ENCODE results near the gene CARD16.
"Not testable (repeated sequence)": the region's sequence is repeated elsewhere in the genome, so short reads cannot be mapped to it uniquely, and the experiment has no call there.

The CARD16 gene

DNA sequence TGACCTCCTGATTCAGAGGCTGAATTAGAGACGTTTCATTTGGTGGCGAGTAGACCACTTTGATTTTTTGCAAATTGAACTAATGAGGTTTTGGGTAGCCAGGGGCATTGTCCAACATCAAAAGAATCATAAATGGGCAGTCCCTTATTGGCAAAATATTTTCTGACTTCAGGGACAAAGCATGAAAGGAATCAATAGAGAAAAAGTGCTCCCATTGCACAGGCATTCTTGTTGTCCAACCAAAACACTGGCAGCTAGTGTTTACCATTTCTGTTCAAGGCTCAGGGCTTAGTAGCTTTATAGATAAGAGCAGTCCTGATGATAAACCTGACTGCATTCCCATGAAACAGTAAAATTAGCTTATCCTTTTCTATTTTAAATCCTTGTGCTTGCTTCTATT lies 6.4 kb upstream of the CARD16 start:
- no peak for DNase-seq (ENCODE audit: low spot score)

DNA sequence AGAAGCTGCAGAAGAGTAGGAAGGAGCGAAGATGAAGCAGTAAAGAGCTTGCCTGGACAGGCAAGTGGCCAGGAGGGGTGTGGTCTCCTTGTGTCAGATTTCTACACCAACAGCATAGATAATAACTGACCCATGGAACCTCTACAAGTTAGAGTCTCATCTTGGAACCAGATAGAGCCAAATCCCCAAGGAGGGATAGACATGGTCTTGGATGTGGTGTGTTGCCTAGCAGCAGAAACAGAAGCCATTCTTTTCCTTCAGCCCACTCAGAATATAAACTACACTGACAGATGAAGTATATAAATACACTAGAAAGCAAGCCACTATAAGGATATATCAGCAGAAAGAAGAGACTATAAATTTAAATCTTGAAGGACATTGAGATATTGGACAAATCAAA lies 4.3 kb upstream of the CARD16 start:
- no peak for DNase-seq (ENCODE audit: low spot score)

DNA sequence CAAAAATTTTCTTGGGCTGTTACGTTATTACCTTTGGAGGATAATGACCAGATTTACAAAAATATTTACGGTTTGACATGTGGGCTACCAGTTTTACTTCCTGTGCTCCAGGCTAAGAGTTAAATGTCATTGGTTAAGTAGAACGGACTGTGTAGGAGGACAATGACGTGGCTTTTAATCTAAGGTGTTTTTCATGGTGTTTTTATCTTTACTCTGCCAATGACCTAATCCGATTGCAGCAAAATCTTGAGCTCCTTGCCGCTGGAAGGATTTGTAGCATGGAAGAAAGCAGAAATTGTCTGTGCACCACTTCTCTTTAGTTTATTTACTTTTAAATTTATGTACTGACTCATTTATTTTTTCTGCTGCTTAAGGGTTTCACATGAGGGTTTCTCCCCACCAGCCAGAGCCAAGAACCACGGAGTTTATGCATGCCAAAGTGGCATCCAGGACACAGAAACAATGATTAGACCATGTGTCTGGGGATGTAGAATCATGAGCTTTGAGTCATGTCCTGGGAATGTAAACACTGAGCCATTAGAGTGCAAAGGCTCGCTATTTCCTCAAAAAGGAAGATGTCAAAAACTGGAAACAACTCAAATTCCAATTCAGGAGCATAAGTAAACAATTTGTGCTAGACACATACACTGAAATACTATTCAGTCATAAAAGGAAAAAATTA lies 1.9 kb upstream of the CARD16 start:
- no peak for DNase-seq (ENCODE audit: low spot score)

DNA sequence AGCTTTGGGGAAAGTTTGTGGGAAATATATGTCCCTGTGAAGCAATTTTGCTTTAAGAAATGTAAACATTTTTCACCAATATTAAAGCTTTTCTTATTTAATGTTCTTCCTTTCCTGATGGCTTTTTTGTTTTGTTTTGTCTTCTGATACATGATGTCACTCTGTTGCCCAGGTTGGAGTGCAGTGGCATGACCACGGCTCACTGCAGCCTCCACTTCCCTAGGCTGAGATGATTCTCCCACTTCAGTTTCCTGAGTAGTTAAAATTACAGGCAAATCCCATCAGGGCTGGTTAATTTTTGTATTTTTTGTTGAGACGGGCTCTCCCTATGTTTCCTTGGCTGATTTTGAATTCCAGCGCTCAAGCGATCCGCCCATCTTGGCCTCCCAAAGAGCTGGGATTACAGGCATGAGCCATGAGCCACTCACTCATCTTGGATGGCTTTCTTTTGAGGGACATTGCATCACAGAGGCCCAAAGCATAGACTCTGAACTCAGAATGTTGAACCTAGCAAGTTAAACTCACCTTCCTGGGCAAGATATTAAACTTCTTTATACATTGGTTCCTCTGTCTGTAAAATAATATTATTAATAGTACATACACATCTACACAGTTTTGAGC lies 651 bp upstream of the CARD16 start:
- DNase-seq (ENCODE audit: low spot score), result no peak

DNA sequence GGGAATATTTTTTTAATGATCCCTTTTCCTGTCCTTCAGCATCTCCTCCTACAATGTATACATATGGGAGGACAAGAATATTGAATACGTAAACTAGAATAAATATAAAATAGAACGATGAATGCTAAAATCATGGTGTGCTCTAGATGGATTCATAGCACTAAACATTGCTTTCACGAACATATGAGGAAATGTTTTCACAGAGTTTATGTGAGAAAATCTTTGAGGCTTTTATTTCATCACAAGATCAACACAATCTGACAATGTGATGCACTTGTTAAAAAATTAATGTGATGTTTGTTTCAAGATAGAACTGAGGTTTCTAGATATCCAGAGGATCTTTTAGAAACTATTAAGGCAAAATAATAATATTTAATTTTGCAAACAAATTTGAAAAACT lies 3.0 kb downstream of the CARD16 start:
- DNase-seq (ENCODE audit: low spot score), result no peak

DNA sequence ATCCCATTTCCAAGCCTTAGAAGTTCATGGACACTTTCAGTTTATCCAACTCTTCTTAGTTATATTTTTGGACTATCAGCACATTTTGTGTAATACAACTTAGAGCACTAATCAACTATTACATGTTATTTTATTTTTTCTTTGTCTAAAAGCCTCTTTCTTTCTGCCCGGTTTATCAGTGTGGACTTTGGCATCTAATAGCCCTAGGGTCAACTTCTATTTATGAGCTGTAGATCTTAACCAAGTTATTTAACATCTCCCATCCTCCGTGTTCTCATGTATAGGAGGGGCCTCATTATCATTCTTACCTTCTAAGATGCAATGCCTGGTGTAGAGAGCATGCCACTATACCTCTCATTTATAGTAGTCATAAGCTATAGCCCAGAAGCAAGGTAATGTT lies 4.4 kb downstream of the CARD16 start:
- no peak for DNase-seq (ENCODE audit: low spot score)

DNA sequence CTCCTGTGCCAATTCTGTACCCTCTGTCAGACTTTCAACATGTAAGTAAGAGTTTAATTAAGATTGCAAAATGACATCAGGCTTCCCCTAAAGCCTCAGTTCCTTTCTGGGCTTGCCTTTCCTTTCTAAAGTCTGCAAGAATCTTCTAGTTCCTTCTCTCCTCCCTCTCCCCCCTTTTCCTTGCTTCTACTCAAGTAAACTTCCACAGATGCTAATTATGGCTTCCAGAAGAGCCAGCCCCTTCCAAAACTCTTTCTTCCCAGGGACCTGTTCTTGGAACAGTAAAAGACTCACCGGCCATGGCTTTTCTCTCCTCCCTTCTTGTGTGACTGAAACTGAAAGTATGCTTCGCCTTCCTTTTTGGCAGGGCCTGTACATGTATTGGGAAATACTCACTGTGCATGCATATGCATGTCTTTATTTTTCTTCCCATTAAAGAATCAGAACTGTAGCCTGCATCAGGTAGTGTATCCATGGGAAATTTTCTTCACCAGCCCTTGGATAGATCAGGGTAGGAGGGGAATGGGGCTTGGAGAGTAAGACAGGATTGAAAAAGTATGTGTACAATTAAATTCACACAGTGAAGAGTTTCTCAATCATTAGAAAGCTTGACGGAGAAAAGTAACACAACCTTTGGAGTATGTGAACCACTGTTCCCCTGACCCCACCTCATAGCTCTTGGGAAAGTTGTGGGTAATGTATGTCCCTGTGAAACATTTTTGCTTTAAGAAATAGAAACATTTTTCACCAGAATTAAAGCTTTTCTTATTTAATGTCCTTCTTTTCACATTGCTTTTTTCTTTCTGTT lies 10.1 kb downstream of the CARD16 start, which contains the start of gene CASP1:
CASP1 (minus strand) TSS at position 332 of the 808 bp plus-strand sequence; CDS start at position 301, 31 bp downstream.
- no peak for DNase-seq (ENCODE audit: low spot score)

DNA sequence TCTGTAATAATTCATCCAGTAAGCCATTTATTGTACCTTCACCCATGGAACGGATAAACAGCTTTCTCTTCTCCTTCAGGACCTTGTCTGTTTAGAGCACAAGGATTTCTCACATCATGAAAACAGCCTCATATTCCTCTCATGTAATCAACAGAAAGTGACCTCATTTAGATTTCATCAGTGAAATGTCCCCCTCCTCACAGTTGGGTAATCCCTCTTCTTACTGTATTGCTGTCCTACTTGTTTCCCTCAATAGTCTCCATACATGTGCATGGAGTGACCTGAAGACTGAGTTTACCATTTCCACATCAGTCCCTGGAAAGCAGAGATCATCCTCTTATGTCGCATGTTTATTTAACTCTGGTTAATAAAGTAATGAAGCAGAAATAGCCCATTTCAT lies 10.7 kb downstream of the CARD16 start:
- not testable (repeated sequence) for DNase-seq (ENCODE audit: low spot score)

DNA sequence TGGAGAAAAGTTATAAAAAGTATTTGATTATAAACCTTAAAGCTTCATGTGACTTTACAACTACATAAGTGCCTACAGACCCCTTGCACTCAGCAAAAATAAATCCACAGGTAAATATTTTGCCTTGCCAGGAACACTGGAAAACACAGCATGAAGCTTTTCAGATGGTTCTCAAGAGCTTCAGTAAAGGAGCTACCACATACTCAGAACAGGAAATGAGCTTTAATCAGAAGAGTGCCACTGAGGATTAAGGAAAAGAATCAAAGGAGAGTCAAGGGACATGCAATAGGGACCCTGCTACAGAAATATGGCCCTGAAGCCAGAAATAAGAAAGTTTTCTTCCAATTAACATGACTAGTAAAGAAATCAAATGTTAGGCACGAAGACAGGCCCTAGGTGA lies 11.4 kb downstream of the CARD16 start:
- no peak for DNase-seq (ENCODE audit: low spot score)

DNA sequence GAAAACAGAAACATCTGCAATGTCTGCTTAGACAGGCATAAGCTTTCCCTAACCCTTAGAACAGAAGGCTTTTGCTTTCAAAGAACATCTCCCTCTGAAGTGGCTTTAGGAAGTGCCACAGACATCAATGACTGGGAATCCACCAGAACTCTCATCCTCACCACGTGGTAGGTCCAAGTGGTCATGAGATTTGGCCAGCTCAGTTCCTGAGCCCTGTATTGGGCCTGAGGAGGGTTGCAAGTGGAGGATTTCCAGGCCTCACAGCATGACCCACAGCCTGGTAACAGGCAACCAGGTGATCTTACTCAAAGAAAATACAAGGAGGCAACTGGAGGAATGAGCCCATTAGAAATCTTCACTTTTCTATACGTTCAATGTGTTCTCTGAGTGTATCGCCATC lies 11.8 kb downstream of the CARD16 start:
- DNase-seq (ENCODE audit: low spot score), result no peak

DNA sequence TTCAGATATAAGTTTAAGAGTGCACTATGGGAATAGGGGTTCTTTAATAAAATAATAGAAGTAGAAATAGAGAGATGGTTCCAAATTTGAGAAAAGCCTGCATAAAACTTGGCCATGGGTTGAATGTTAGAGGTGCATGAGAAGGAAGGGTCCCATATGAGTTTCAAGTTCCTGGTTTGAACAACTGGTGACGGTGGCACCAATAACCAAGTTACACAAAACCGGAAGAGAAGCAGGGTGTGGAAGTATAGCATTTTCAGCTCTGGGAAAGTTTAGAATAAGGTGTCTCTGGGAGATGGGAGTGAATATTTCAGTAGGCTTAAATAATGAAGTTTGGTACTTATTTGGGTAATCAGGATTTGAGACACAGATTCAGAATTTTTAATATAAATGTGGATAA lies 12.6 kb downstream of the CARD16 start:
- no peak for DNase-seq (ENCODE audit: low spot score)

DNA sequence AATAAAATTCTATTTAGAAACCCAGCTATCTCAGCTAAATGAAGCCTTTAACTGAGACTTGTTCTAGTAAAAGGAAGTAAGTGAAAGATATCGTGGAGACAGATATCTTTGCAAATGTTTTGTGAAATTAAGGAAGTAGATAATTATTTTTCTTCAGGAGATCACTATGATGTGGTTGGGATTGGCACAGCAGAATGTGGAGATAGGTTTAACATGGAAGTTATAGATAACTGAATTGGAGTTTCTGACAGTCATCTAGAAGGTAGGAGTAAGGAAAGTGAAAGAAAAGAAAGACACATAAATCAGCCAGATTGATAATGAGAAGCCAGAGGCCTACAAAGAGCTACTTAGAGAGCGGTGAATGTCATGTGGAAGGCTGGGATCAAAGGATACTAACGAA lies 17.5 kb downstream of the CARD16 start:
- DNase-seq (ENCODE audit: low spot score), result no peak

DNA sequence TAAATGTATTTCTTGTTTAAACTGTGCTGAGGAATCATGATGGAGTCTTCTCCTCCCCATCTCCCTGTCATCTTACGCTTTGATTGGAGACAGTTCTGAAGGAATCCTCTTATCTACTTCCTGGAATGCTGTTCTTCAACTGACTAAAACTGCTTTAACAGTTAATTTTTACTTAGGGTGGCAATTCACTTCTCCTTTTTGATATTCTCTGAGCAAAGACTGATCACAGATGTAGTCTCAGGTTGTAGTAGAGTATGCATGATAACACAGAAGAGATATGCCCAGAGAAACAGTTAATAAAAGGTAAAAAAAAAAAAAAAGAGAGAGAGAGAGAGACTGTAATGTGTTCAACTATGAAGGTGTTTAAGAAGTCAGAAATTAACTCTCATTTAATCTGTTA lies 20.7 kb downstream of the CARD16 start:
- DNase-seq (ENCODE audit: low spot score), result no peak

DNA sequence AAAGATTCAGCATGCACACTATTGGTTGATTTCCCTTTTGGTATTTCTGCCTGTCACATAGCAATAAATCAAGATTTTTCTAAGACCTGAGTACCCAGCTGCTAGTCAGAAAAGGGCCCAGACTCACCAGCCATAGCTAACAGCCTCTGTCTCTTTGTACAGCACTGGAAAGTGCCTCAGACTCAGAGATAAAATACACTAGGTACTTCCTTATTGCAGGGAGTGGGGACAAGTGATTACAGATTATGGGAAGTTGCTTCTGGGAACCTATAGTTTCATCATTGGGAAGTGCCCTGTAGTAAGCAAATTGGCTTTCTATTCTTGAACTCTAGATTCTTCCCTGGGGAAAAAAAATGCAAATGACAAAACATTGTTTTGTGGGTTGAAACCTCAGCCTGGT lies 22.1 kb downstream of the CARD16 start, which contains the start of gene CASP5:
CASP5 (minus strand) TSS at position 166 of the 400 bp plus-strand sequence; CDS start at position 134, 32 bp downstream.
- no peak for DNase-seq (ENCODE audit: low spot score)

DNA sequence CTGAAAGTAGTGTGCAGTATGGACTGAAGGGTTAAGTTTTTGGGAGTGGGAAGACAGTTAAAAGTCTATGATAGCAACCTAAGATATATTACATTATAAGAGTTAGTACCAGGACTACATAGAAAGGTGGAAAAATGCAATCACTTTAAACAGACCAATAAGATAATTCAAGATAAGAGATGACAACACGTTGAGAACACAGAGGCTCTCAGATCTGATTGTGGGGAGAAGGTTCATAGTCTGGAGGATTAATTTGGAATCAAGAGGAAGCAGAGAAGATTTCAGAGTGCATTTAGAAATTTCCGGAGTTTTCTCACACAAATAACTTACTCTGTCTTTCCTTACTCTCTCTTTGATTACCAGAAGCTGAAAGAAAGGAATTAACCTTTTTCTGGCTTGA lies 22.6 kb downstream of the CARD16 start:
- DNase-seq (ENCODE audit: low spot score), result no peak

DNA sequence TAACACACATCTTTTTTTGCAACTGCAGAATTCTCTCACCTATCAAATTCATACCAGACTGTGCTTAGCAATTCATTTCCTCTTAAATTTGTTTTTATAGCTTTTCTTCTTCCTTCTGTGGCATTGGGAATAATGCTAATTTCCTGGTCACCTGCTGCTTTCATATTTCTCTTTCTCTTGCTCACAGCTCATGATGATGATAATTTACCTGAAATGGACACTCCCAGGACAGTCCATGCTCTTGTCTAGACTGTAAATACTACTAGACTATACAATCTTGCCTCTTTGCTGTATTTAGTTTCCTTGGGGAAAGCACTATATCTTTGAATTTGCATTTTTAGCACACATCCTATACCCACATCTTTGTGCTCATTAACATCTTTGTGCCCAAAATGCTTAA lies 37.7 kb downstream of the CARD16 start:
- no peak for DNase-seq (ENCODE audit: low spot score)

DNA sequence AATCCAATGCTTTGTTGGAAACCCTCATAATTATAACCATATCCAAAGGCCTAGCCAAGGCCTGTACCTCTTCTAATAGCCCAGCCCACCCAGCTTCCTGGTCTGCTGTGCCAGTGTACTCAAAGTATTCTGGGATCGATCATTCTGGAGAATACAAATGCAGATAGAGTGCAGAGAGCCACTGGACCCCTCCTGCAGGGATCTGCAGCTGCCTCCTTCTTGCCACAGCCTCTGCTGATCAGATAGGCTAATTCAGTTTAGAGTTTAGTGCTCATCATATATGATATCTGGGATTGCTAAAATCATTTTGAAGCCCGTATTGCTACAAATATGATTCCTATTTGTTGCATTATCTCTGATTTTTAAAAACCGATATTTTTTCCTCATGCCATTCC lies 39.7 kb downstream of the CARD16 start:
- peak; percentile 84 for DNase-seq (ENCODE audit: low spot score)

DNA sequence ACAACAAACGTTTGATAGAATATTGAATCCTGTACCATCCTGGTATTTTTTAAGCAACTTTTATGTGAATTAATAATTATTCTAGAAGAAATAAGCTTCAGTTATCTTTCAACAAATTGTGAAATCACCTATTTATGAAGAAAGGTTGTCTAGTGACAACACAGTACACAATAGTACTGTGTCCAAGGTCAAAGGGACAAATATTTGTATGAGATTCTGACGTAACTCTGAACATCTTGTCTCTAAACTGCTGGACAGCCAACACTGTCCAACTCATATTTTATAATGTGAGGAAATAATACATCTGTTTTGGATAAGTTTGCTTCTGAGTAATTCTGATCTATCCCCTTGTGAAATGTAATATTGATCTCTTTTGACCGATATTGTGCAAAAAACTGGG lies 41.1 kb downstream of the CARD16 start:
- no peak for DNase-seq (ENCODE audit: low spot score)

DNA sequence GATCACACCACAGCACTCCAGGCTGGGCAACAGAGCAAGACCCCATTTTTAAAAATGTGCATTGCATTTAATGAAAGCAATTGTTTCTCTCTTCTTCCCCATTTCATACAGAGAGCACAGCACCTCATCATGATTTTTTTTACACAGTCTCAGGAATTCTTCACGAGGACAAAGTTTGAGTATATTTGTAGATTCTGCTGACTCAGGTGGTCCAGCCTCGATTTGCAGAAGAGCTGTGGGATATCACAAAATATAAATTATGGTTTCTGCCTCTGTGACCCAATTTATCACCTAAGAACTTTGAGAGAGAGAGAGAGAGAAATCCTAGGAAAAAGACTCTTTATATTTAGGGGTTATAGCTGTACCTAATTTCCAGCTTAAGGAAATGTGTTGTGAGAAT lies 42.0 kb downstream of the CARD16 start:
- DNase-seq (ENCODE audit: low spot score), result no peak

DNA sequence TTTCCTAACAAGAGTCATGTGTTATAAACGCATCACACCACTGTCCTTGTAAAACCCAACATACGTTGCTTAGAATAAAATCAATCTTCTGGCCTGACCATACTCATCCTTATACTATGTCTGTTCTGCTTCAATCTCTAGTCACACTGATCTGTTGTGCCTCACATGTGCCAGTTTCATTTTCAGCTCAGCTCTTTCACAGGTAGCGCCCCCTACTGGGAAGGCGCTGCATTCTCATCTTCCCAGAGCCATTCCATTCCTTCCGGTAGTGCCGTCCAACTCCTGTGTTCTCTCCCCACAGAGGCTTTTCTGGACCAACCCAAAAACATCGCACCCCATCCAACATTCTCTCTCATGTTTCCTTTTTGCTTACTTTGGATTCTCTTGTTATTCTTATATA lies 44.3 kb downstream of the CARD16 start:
- no peak for DNase-seq (ENCODE audit: low spot score)

DNA sequence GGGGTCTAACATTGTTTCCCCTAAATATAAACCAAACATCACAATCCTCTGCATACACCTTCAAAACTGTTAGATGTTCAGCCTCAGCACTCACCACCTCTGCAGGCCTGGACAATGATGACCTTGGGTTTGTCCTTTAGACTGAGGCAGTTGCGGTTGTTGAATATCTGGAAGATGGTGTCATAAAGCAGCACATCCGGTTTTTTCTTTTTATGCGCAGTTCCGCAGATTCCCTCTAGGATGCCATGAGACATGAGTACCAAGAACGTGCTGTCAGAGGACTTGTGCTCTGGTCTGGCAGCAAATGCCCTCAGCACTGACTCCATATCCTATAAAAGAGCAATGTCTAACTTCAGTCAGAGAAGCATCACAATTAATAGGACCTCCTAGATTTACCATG lies 45.0 kb downstream of the CARD16 start:
- no peak for DNase-seq (ENCODE audit: low spot score)

DNA sequence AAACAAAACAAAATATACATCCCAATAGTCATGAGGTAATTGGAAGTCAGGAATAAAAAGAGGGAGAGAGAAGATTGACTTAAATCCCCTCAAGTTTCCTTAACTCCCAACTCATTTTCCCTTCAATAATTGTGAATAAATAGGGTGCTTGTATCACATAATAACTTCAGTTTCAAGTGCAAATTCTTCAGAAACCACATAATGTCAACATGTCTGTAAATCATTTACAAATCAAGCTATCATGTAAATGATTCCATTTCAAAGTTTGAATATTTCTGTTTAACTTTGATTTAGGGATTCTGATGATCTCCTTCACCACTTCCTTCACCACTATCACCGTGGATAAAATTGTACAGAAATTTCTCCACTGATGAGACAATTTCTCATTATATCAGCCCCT lies 45.4 kb downstream of the CARD16 start:
- no peak for DNase-seq (ENCODE audit: low spot score)

DNA sequence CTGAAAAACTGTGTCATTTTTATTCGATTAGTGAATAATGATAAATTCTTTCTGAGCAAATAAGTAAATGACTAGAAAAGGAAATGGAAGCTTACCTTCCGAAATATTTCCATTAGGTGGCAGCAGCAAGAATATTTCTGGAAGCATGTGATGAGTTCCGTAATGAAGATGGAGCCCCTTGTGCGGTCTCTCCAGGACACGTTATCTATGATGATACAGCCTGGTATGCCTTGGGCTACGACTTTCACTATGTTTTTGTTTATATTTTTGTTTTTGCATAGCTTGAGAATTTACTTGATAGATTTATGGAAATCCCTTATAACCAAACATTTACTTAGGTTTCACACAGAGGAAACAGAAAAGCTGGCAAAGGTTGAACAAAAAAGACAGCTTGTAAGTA lies 47.8 kb downstream of the CARD16 start:
- DNase-seq (ENCODE audit: low spot score), result no peak

Data from SK-N-DZ (cell line).